Neural progenitor cell (in vitro differentiated cells): ENCODE results near the gene P4HA2. TPM values are rescaled to one million over a fixed set of nuclear protein-coding genes. Genes with fewer than 3 reads are reported as not detected.

Source experiments
- DNase-seq: peaks from one replicate; pipeline ENCODE4 v3.0.0-alpha.2; 2016; ENCODE audit warnings: low spot score
- H2AFZ ChIP-seq: fragments of 200-600 bp; sonication (generic); replicated peaks from 2 replicates; pipeline ENCODE4 v1.6.1; 2016; ENCODE audit warnings: antibody characterized with exemption
- H3F3A ChIP-seq: fragments of 200-600 bp; sonication (generic); 2 replicates; pipeline ENCODE4 v1.6.1; 2016; ENCODE audit warnings: antibody characterized with exemption, low read depth
- H3K27ac ChIP-seq: fragments of 200-600 bp; sonication (generic); 2 replicates; pipeline ENCODE4 v1.5.1; 2016; ENCODE audit warnings: mild to moderate bottlenecking
- H3K27me3 ChIP-seq: fragments of 200-600 bp; sonication (generic); 2 replicates; pipeline ENCODE4 v1.6.1; 2016; ENCODE audit warnings: mild to moderate bottlenecking, moderate library complexity
- H3K36me3 ChIP-seq: fragments of 200-600 bp; sonication (generic); 2 replicates; pipeline ENCODE4 v1.5.1; 2016
- H3K4me1 ChIP-seq: fragments of 200-600 bp; sonication (generic); 2 replicates; pipeline ENCODE4 v1.6.1; 2016; ENCODE audit warnings: mixed run types
- H3K4me2 ChIP-seq: fragments of 200-600 bp; sonication (generic); 2 replicates; pipeline ENCODE4 v1.6.1; 2016
- H3K4me3 ChIP-seq: fragments of 200-600 bp; sonication (generic); 2 replicates; pipeline ENCODE4 v1.5.1; 2016
- H3K79me2 ChIP-seq: fragments of 200-600 bp; sonication (generic); 2 replicates; pipeline ENCODE4 v1.6.1; 2016; ENCODE audit warnings: low read depth
- H3K9ac ChIP-seq: fragments of 200-600 bp; sonication (generic); 2 replicates; pipeline ENCODE4 v1.6.1; 2016
- H3K9me3 ChIP-seq: fragments of 200-600 bp; sonication (generic); 2 replicates; pipeline ENCODE4 v1.5.1; 2016; ENCODE audit warnings: low read depth
- H4K20me1 ChIP-seq: fragments of 200-600 bp; sonication (generic); 2 replicates; pipeline ENCODE4 v1.6.1; 2016; ENCODE audit warnings: low read depth
- H3K27ac Mint-ChIP-seq: 3 replicates; pipeline ENCODE4 v1.8.0; 2021; ENCODE audit warnings: mixed read lengths
- H3K27me3 Mint-ChIP-seq: 2 replicates; pipeline ENCODE4 v1.8.0; 2022; ENCODE audit warnings: low read depth, mild to moderate bottlenecking, inconsistent platforms, moderate library complexity, mixed read lengths; ENCODE audit not compliant: insufficient read depth
- H3K36me3 Mint-ChIP-seq: 3 replicates; pipeline ENCODE4 v1.8.0; 2021; ENCODE audit warnings: mixed read lengths
- H3K4me1 Mint-ChIP-seq: 3 replicates; pipeline ENCODE4 v1.8.0; 2021; ENCODE audit warnings: mixed read lengths
- H3K4me3 Mint-ChIP-seq: 3 replicates; pipeline ENCODE4 v1.8.0; 2021; ENCODE audit warnings: mild to moderate bottlenecking, moderate library complexity, mixed read lengths
- H3K9me3 Mint-ChIP-seq: 3 replicates; pipeline ENCODE4 v1.8.0; 2020; ENCODE audit warnings: mixed read lengths
- EZH2 ChIP-seq: fragments of 200-600 bp; sonication (generic); IDR thresholded peaks from 2 replicates; pipeline ENCODE4 v1.6.1; 2017; ENCODE audit warnings: antibody characterized with exemption, mild to moderate bottlenecking, moderate library complexity
- EZH2phosphoT487 ChIP-seq: fragments of 200-600 bp; sonication (generic); IDR thresholded peaks from 2 replicates; pipeline ENCODE4 v1.6.1; 2017; ENCODE audit warnings: antibody characterized with exemption
- total RNA-seq: library from RNA; depleted of rRNA; stranded (reverse); fragments of >200 nt; gene quantifications from 2 replicates; pipeline ENCODE4 v1.2.3, GENCODE V29; 2015; ENCODE audit warnings: low replicate concordance
- TF ChIP-seq, protein P1 (sequence below): fragments of 200-600 bp; sonication (generic); IDR thresholded peaks from 2 replicates; pipeline ENCODE4 v1.5.1; 2017; ENCODE audit warnings: antibody characterized with exemption, mild to moderate bottlenecking

P4HA2 gene
- total RNA-seq, 1 donor from 2014 or later, result 15.9 TPM

- no peaks in the 10 kb centered on the region for H3K27me3 Mint-ChIP-seq
- peaks cover 4% of the 10 kb centered on the region for H3K4me1 ChIP-seq
- H3K27ac Mint-ChIP-seq, result no peak overlapping the region
- peaks cover 37% of the 10 kb centered on the region for H3K9me3 Mint-ChIP-seq
- no peaks in the 10 kb centered on the region for H3K27me3 ChIP-seq
- H2AFZ ChIP-seq, result no peak overlapping the region
- H3K4me2 ChIP-seq, result no peak overlapping the region
- no peak overlapping the region for H3K4me3 Mint-ChIP-seq
- no peaks in the 10 kb centered on the region for H3F3A ChIP-seq
- H3K27ac ChIP-seq, result no peak overlapping the region
- DNase-seq, result no peak
- no peaks in the 10 kb centered on the region for H4K20me1 ChIP-seq
- no peak overlapping the region for H3K4me3 ChIP-seq
- no peak for TF ChIP-seq EZH2phosphoT487
- TF ChIP-seq, protein P1, sequence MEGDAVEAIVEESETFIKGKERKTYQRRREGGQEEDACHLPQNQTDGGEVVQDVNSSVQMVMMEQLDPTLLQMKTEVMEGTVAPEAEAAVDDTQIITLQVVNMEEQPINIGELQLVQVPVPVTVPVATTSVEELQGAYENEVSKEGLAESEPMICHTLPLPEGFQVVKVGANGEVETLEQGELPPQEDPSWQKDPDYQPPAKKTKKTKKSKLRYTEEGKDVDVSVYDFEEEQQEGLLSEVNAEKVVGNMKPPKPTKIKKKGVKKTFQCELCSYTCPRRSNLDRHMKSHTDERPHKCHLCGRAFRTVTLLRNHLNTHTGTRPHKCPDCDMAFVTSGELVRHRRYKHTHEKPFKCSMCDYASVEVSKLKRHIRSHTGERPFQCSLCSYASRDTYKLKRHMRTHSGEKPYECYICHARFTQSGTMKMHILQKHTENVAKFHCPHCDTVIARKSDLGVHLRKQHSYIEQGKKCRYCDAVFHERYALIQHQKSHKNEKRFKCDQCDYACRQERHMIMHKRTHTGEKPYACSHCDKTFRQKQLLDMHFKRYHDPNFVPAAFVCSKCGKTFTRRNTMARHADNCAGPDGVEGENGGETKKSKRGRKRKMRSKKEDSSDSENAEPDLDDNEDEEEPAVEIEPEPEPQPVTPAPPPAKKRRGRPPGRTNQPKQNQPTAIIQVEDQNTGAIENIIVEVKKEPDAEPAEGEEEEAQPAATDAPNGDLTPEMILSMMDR, result no peak
- TF ChIP-seq EZH2, result no peak
- no peaks in the 10 kb centered on the region for H3K36me3 ChIP-seq
- H3K9me3 ChIP-seq, result no peaks in the 10 kb centered on the region
- peaks cover 1% of the 10 kb centered on the region for H3K4me1 Mint-ChIP-seq
- no peak overlapping the region for H3K9ac ChIP-seq
- H3K36me3 Mint-ChIP-seq, result no peaks in the 10 kb centered on the region
- H3K79me2 ChIP-seq, result no peaks in the 10 kb centered on the region
These were observed 17.9 kb upstream of the P4HA2 start for GRCh38 chr5:132245593-132245992.

DNA sequence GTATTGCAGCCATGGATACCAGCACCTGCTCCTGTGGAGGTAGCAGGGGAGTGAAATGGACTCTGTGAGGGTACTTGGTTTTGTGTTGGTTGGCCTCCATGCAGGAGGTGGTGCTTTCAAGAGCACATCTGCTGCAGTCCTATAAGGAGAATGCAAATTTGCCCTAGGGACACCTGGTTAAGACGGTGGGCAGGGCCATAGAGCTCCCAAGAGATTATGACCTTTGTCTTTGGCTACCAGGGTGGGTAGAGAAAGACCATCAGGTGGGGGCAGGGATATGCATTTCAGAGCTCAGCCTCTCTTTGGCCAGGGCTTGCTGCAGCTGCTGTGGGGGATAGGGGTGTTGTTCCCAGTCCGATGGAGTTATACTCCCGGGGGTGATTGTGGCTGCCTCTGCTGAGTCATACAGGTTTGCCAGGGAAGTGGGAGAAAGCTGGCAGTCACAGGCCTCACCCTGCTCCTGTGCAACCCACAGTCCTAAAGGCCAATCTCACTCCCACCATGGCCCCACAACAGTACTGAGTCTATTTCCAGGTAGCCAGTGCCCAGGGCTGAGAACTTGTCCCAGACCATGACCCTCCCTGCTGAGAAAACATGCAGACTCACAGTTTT lies 15.8 kb upstream of the P4HA2 start:
- no peaks in the 10 kb centered on the region for H3F3A ChIP-seq
- H3K27me3 ChIP-seq, result no peaks in the 10 kb centered on the region
- H3K4me1 ChIP-seq, result no peaks in the 10 kb centered on the region
- H3K36me3 ChIP-seq, result no peaks in the 10 kb centered on the region
- H3K9me3 Mint-ChIP-seq, result peaks cover 37% of the 10 kb centered on the region
- no peak overlapping the region for H3K4me2 ChIP-seq
- H3K79me2 ChIP-seq, result no peaks in the 10 kb centered on the region
- H3K9ac ChIP-seq, result no peak overlapping the region
- no peaks in the 10 kb centered on the region for H3K27me3 Mint-ChIP-seq
- TF ChIP-seq, protein P1, result no peak
- TF ChIP-seq EZH2phosphoT487 (no peak), EZH2 (no peak)
- H2AFZ ChIP-seq, result no peak overlapping the region
- H3K27ac Mint-ChIP-seq, result no peak overlapping the region
- no peak overlapping the region for H3K4me3 ChIP-seq
- H3K36me3 Mint-ChIP-seq, result no peaks in the 10 kb centered on the region
- H3K4me1 Mint-ChIP-seq, result no peaks in the 10 kb centered on the region
- H3K27ac ChIP-seq, result no peak overlapping the region
- no peak overlapping the region for H3K4me3 Mint-ChIP-seq
- no peak for DNase-seq
- no peaks in the 10 kb centered on the region for H3K9me3 ChIP-seq
- no peaks in the 10 kb centered on the region for H4K20me1 ChIP-seq

- DNase-seq, result no peak
- TF ChIP-seq, protein P1, result no peak
- no peak for TF ChIP-seq EZH2
- no peak for TF ChIP-seq EZH2phosphoT487
- Histone ChIP-seq H2AFZ (no peak overlapping the region), H3K9ac (no peak overlapping the region), H3K79me2 (no peaks in the 10 kb centered on the region), H3K9me3 (no peaks in the 10 kb centered on the region), H3K4me2 (no peak overlapping the region), H4K20me1 (no peaks in the 10 kb centered on the region), H3K27ac (no peak overlapping the region), H3K4me1 (no peaks in the 10 kb centered on the region), H3K27me3 (no peaks in the 10 kb centered on the region), H3F3A (no peaks in the 10 kb centered on the region), H3K4me3 (no peak overlapping the region), H3K36me3 (no peaks in the 10 kb centered on the region)
- Mint-ChIP-seq H3K27me3 (no peaks in the 10 kb centered on the region), H3K27ac (no peak overlapping the region), H3K9me3 (peaks cover 24% of the 10 kb centered on the region), H3K4me3 (no peak overlapping the region), H3K4me1 (peaks cover 3% of the 10 kb centered on the region), H3K36me3 (no peaks in the 10 kb centered on the region)
These were observed 12.1 kb upstream of the P4HA2 start for GRCh38 chr5:132239776-132240175.
